HG03575 (cell line): Measurements from ENCODE around the gene DBH.

Source experiments
- ATAC-seq: cut with Tn5 transposase; IDR thresholded peaks from one replicate; pipeline ENCODE4 v1.9.1; 2021; ENCODE audit not compliant: unreplicated experiment, insufficient number of reproducible peaks, low FRiP score; ENCODE audit errors: extremely low read depth

DBH gene

DNA sequence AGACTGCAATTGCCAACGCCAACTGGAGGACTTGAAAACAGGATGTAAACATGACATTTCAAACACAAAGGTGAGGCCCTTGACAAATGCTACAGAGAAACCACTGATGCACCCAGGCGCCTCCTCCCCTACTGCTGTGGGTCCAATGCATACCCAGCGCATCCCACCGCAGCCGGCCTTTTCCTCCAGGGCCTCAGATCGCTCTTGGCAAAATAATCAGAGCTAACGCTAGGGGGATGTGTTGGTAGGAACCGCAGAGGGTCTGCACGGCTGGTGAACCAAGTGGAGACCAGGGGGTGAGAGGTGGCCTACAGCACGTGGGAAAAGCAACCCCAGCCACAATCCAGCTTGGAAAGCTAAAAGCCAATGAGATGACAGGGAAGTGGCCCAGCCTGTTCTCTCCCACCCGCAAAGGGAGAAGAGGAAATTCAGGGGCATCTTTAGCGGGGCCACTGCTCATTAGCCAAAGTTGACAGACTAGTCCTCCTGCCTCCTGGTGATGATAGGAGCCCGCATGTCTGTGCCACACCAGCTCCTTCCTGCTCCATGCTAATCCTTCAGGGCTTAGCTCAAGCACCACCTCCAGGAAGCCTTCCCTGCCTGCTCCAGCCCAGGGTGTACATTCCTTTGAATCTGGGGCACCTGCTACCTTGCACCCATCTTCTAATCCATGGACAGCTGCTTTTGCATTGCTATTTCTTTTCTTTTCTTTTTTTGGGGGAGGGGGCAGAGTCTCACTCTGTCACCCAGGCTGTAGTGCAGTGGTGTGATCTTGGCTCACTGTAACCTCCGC lies 32.8 kb upstream of the DBH start:
- ATAC-seq = no peak

DNA sequence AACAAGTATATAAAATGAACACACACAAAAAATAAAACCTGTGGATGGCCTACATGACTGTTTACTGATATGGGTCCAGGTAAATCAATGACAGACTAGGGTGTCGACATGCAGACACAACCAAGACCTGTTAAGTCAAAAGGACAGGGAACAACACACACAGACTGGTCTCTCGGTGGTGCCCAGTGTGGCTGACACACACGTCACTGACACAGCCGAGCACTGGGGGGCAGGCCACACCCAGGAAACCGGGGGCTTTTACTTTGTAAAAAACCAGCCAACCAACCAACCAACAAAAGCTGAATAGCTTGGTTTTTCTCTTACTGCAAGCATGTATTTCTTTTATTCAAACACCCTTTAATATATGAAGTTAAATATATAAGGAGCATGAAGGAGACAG lies 31.9 kb upstream of the DBH start:
- ATAC-seq = no peak

DNA sequence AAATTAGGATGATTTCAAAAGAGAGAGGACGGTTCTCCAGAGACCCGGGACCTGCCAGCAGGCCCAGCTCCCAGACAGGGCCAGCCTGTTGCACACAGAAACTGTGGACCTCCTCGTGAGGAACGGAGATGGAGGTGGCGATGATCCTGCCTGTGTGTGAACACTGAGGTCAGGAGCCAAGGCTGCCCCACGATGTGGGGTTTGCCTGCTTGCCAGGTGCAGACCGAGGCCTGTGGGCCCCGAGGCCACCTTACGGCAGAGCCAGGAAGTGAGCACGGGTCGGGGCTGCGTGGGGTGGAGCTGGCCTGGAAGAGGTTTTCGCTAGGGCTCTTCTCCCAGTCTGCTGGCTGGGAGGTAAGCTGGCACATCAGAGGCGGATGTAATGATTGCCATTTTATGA lies 31.3 kb upstream of the DBH start:
- no peak for ATAC-seq

DNA sequence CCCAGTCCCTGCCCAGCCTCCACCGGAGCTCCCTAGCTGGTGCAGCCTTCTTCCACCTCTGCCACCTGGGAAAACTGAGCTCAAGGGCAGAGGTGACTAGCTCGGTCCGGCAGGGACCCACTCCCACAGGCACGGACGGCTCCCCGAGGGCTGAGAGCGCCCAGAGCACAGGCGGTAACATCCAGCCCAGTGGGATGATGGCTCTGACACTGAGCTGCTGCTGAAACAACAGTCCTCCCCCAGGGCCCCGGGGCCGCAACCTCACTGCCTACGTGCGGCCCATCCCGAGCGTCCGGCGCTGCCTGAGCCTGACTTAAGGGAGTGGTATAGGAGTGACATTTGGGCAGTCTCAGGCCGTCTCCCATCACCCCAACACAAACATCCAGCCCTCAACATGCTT lies 30.7 kb upstream of the DBH start:
- no peak for ATAC-seq

DNA sequence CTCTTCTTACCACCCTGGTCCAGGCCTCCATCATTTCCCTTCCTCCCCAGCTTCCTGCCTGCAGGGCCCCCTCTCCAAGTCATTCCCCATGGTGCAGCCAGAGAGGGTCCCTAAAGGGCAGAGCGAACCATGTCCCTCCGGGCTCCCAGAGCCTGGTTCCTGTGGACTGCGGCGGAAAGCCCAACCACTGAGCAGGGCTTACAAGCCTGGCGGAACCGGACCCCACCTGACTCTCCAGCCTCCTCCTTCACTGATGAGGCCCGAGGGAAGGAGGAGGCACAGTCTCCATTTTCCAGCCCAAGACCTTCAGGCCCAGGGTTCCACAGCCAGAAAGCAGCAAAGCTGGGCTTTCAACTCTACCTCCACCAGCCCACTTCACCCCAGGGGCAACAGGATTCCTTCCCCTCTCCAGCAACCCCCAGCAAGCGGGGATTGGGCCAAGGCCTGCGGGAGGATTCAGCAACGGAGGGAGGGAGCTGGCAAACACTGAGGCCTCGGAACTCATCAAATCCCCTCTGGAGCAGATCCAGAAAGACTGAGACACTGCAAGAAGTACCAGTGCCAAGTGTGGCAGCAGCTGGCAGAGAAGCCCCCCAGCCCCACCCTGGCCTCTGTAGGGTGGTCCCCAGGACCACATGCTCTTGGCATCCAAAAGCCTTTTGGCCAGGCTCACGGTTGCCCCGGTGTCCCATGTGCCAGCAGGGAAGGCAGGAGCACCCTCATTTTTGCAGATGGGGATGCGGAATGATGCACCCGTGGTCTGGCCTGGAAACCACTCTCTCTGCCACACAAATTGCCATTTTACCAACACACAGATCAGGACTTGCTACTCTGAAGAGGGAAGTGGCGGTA lies 30.1 kb upstream of the DBH start:
- no peak for ATAC-seq

DNA sequence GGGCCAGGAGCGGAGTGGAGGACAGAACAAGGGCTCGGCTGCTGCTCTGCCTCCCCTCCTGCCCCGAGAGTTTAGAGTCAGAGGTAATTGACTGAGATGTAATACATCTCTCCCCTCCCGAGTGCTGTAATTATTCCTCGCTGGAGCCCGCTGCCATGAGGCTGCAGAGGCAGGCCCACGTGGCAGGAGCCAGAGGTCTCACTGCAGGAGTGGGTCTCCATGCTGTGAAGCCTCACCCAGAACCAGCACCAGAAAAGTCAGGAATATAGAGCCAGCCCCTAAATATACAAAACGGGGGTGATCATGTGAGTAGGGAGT lies 29.5 kb upstream of the DBH start:
- ATAC-seq = no peak

DNA sequence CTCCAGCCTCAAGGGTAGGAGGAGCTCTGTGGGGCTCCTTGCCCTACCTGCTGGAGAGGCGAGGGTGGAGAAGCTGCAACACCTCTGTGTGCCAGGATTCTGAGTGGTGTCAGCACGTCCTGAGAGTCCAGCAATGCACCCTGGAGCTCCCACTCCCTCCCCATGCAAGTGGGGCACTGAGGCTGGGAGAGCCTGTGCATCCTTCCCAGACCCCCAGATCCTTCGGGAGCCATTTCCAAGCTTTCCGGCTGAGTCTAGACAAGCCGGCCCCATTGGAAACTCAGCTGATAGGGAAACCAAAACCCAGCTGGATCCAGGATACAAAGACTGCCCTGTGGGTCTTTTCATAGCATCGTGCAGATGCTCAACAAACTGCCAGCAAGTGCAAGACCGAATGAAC lies 28.8 kb upstream of the DBH start:
- ATAC-seq = no peak

DNA sequence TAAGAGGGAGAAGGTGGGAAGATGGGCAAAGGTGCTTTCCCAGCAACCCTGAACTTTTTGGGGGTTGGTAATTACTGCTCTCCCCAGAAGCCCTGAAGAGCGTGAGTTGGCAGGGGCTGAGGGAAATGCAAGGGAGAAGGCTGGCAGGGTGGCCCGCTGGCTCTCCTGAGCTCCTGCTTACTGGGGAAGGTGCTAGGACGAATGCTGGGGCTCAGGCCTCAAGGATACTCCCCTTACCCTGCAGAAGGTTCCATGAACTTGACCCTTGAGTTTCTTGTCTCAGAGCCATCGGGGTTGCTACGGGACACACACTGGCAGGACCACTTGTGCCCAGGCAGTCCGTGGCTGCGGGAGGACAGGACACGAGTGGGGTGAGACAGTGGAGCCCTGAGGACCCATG lies 28.2 kb upstream of the DBH start:
- no peak for ATAC-seq

DNA sequence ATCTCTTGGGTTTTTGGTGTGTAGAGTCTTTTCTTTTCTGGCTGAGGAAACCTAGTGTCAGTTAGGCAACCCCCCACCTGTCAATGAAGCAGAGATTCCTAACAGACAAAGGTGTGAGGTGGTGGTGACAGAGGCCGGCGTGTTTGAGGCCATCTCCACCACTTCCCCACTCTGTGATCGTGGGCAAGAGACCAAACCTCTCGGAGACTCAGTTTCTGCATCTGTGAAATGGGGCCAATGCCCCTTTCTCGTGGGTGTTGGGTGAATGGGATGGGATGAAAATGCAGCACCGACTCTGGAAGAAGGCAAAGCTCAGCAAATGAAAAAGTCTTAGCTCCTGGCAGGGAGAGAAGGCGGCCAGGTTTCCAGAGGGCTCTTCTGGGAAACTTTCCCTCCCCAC lies 27.8 kb upstream of the DBH start:
- no peak for ATAC-seq

DNA sequence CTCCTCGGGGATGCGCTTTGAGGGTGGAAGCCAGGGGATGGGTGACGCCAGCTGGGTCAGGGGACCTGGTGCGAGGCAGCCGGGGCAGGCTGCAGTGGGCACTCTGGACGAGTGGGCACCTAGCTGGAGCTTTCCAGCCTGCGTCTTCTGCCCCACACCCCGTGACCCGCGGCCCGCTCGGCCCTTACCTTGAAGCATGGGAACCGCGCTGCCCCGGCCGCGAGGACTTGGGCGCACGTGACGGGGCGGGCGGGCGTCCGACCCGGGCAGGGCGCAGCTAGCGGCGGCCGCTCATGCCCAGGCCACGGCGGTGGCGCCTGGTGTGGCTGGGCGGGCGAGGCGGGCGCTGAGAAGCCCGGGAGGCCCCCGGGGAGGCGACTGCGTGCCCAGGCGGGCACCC lies 27.3 kb upstream of the DBH start:
- no peak for ATAC-seq

DNA sequence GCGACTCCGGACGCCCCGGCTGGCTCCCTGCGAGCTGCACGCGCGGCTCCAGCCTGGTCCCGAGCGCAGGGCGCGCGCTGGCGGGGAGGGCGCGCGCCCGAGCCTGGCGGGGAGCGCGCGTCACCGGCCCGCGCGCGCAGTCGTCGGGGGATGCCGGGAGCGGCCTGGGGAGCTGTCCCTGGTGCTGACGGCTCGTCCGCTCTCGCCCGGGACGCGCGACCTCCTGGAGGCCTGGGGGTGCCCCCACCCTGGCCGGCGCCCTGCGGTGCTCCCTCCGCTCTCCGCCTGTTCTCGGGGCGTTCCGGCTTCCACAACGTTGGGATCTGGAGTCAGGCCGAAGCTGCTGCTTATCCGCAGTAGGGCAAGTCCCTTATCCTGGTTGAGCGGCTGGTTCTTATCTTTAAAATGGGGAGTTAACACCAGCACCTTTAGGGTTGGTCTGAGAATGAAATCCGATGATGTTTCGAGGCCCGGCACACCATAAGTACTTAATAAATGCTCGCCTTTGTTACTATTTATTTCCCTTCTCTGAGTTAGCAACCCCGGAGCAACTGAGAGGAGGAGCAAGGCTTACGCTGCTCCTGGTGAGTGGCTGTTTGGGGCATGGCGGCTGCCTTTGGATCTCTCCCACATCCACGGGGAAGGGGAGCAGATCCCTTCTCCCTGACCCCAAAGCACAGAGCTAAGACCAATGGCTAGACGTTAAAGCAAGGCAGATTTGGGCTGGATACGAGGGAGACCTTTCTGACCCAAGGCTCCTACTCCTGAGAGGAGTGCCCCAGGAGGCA lies 26.7 kb upstream of the DBH start, which contains the start of gene FAM163B:
TSS of gene FAM163B (minus strand) at position 79 of the 788 bp plus-strand sequence. CDS start 29,166 bp downstream, outside the sequence.
- ATAC-seq = no peak

DNA sequence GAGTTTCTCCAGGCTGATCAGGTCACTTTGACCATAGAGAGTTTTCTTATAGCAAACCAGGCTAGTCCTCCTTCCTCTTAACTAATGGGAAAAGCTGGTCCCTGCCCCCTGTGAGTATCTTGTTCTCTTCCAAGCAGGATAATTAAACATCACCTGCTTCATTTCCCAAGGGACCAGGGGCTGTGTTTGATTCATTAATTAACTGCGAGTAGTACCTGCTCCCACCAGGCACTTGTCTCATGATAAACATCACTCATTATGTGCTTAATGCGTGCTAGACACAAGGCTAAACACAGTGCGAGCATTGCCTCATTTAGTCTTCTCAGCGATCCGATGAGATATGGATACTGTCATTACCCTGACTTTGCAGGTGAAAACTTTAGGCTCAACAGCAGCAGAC lies 25.3 kb upstream of the DBH start:
- ATAC-seq = no peak

DNA sequence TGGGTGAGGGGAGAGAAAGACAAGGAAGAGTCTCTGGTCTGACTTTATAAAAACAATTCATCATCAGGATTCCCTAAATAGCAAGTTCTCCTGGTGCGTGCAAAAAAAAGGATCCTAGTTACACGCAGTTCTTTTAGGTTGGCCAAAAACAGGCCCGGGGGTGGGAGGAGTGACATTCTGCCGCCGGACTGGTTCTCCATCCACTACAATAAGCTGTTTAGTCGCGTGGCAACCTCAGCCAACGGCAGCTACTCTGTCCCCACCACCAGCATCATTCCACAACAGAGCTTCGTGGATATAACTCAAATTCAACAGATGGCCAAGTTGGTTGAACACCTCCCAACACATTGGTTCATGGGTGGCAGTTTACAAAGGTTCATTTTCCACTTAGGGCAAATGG lies 24.1 kb upstream of the DBH start:
- no peak for ATAC-seq

DNA sequence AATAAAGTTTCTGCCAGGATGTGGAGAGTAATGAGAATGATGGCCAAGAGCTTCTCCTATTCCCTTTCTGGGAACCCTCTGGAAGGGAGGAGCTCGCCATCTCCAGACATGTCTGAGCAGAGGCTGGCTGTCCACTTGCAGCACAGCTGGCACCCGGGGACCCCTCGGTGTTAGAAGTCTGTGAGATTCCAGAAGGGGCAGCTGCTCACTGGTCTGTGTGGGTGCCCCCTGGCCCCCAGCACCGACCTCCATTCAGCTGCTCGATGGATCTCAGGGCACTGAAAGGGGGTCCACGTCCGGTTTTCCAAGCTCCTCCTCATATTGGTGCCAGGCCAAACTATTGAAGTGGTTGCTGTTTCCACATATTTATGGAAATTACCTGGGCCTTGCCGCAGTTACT lies 23.3 kb upstream of the DBH start:
- no peak for ATAC-seq

DNA sequence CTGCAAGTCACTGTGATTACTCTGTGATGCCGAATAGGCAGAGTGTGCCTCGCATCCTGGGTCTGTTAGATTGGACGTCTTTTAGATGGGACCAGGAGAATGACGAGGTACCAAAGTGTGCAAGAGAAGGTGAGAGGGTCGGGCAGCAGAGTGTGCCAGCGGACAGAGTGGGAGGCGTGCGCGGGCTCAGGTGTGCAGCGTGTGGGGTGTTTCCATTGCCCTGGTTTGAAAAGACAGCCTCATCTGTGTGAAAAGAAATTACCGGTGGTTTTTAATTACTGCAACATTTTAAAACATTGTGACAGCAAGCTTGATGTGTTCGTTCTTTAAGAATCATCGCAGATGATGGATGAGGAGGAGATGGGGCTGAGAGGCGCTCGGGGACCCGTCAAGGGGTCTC lies 22.7 kb upstream of the DBH start:
- no peak for ATAC-seq

DNA sequence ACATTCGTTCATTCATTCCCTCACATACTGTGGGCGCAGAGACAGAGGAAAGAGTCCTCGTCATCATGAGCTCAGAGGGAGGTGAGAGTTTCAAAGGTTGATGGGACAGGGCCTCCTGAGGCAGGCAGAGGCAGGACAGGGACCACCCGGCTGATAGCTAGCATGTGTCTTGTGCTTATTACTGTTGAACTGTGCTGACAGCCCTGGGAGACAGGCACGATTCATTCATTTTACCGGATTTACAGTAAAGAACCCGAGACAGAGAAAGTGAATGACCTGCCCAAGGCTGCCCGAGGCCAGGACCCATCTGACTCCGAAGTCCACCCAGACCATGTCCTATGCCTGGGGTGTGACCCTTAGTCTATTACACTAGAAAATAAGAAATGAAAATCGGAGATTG lies 22.1 kb upstream of the DBH start:
- no peak for ATAC-seq

DNA sequence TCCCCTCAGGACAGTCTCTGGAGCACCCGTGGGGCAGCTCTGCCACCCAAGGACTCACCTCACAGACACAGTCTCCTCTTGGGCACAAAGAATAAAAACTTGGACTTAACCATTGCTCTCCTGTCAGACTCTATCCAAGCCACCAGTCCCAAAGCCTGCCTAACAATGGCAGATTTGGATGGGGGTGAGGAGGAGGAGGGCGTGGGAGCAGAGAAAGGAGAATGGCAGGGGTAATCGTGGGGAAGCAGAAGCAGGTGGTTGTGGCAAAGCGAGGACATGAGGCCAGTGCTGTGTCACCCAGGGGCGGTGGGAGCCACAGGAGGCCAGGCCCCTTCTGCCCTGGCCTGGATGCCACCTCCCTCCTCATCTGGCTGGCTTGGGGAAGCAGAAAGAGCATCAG lies 21.5 kb upstream of the DBH start:
- no peak for ATAC-seq

DNA sequence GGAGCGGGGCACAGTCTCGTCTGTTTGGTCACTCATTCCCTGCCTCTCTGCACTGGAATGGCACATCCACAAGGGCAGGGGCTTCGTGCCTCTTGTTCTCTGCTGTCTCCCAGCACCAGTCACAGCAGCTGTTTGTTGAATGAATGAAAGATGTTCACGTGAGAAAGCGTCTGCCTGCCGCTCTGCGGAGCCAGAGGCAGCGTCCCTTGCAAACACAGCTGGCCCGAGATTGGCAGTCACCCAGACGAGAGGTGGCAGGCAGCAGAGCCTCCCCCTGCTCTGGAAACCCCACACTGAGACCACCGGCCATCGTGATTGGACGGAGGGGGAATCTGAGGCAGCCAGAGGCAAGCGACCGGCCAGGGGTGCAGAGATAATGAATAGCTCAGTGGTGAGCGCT lies 21.0 kb upstream of the DBH start:
- ATAC-seq = no peak

DNA sequence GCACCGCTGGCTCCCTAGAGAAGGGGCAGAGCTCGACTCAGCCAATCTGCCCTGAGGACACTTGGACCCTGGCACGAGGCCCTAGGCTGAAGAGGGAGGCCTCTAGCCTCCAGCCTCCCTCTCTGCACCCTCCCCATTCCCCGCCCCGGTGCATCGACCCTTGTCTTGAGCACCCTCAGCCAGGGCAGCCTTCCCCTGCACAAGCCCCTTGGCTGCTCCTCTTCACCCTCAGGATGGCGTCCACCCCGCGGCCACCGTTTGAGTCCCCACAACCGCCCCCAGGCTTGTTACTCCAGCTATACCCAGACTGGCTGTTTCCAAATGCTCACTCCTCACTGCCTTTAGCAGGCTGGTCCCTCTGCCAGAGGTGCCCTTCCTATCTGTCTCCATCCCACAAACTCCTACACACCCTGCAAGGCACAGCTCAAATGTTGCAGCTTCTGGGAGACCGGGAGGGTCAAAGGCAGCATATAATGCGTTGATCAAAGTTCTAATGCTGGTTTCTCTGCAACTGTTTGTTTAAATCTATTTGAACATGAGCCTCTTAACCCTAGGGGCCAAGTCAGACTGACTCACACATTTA lies 20.5 kb upstream of the DBH start:
- ATAC-seq = no peak
